IPS DF 4.7 (cell line): ENCODE measurements around the gene TIMM29.

Experiments used
- DNase-seq: peaks from one replicate; pipeline ENCODE4 v3.0.0-alpha.2; 2013; ENCODE audit warnings: low spot score; ENCODE audit errors: extremely low read depth

The TIMM29 gene

GRCh38 chr19:10928563-10929401 lies at the start of gene TIMM29, which contains the start of gene YIPF2:
TIMM29 (plus strand) TSS chr19:10928811; CDS start chr19:10928823, 12 bp downstream.
YIPF2 (minus strand) TSS chr19:10928639; CDS start chr19:10928410, 229 bp downstream.
- DNase-seq = peak; percentile 91

DNA sequence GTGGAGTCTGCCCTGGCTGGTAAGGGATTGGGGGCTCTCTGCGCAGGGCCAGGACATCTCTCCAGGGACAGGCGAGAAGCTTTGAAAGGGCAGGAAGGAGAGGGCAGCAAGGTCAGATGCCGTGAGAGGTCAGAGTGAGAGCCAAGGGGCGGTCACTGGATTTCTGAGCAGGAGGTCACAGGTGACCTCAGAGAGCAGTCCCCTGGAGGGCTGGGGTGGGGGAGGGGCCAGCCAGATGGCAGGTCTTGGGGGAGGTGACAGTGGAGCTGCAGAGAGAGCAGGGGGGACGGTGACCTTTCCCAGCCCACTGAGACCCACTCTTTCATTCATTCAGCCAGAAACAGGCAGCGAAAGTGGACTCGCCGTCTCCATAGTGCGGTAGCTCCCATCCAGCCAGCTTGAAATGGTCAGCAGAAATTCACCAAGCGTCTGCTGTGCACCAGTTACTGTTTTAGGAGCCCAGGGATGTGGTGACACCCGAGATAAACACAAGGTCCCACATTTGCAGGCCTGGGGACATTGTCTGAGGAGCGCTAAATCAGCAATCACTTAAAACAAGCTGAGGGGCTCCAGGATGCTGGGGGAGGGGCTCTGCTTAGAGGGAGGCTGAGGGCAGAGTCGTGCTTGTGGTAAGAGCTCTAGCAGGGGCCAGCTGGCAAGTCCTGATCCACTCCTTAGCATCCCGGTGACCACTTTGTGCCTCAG lies 47.1 kb upstream of the TIMM29 start:
- no peak for DNase-seq

DNA sequence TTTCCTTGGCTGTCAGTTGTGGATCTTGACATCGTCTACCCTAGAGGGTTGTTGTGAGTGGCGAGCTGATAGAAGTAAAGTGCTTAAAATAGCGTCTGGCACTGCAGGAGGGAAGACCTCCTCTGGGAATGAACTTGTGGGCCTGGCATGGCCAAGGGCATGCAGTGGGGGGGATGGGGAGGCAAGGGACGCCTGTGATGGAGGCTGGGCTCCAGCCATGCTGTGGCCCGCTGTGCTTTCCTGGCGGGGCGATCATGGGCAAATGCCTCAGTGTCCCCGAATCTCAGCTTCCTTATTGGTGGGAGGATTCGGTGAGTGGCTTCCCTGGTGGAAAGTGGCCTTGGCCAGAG lies 46.5 kb upstream of the TIMM29 start:
- no peak for DNase-seq

GRCh38 chr19:10884274-10884673 lies 44.3 kb upstream of the TIMM29 start:
- DNase-seq = no peak

GRCh38 chr19:10885201-10886169 lies 43.1 kb upstream of the TIMM29 start:
- no peak for DNase-seq

- DNase-seq = no peak
Measured at GRCh38 chr19:10887616-10888367, 40.8 kb upstream of the TIMM29 start.

DNA sequence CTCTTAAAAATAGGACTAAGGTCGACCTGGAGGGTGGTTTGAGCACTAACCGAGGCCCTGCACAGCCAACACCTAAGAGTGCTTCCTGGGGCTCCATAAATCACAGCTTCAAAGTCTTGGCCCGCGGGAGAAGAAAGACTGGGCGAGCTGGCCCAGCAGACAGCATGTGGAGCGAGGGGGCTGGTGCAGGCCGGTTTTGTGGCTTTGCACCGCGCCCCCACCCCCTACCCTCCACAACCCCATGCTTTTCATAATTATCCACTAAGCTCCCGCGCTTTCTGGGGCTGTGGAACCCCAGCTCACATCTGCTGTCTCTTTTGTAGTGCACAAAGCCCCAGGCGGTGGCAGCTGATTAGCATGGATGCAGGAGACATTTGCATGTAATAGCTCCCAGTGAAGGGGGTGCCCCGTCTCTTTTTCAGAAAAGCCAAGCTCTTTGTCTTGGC lies 40.2 kb upstream of the TIMM29 start:
- DNase-seq = no peak

DNA sequence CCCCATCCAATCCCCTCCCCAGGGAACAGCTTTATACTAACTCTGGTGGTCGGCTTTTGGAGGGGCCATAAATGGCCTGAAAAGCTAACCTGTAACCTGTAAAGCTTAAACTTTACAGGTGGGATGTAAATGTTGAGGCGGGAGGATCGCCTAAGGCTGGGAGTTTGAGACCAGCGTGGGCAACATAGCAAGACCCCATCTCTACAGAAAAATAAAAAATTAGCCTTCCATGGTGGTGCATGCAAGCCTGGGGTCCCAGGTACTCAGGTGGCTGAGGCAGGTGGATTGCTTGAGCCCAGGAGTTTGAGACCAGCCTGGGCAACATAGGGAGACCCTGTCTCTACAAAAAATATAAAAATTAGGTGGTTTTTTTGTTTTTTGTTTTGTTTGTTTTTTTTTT lies 38.7 kb upstream of the TIMM29 start:
- no peak for DNase-seq

- DNase-seq = no peak
Measured at GRCh38 chr19:10891405-10892086, 37.1 kb upstream of the TIMM29 start.

- DNase-seq = no peak
Measured at GRCh38 chr19:10892256-10892655, 36.4 kb upstream of the TIMM29 start.

GRCh38 chr19:10894911-10895213 lies 33.7 kb upstream of the TIMM29 start:
- DNase-seq = no peak

DNA sequence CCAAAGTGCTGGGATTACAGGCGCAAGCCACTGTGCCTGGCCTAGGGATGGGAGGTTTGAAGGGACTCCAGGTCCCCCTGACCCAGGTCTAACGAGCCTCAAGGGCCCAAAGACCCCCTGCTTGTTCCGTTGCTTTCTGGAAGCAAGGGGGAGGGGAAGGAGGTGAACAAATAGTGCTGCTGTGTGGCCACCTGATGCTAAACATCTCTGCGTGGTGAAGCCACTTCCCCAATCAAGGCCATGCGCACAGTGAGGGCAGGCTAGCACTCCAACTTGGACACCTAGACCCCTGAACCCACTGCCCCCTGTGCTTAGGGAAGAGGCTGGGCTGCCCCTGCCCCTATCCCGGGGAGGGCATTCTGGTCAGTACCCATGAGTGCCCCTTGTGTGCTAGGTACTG lies 33.2 kb upstream of the TIMM29 start:
- DNase-seq = no peak

DNA sequence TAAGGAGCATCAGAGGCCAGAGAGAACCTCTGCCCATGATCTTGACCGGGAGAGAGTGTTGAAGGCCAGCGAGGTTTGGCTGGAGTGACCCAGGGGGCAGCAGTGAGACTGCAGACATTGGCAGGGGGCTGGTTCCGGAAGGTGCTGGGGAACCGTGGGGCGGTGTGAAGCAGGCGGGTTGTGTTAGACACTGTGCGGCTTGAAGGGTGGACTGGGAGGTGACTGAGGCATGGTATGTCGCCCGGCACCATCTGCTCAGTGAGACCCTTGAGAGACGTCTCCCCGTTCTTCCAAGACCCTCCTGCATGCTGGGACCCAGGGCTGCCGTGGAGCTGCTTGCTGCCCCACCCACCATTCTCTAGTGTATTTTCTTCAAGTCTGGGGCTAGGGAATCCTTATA lies 32.7 kb upstream of the TIMM29 start:
- DNase-seq = no peak

DNA sequence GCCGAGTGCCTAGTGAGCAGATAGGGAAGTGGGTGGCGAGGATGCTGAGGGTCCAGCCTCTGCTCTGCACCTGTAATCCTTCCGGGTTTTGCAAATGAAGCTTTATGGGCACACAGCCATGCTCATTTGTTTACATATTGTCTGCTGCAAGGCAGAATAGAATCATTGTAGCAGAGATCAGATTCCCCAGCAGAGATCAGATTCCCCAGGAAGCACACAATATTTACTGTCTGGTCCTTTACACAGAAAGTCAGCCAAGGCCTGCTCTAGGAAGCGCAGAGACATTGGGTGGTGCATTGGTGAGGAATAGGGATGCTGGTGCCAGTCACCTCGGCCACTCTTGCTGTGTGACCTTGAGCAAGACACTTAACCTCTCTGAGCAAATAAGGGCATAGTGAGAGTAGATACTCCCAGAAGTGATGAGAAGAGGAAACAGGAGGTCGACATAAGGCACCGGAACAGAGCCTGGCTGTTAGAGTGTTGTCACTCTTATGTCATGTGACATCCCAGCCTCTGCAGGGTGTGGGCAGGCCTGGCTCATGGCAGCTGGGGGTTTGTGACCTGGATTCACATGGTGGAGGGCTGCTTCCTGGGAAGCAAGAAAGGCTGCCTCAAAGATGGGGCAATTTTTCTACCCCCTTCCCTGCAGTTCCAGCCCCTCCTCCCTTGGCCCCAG lies 31.6 kb upstream of the TIMM29 start:
- no peak for DNase-seq

DNA sequence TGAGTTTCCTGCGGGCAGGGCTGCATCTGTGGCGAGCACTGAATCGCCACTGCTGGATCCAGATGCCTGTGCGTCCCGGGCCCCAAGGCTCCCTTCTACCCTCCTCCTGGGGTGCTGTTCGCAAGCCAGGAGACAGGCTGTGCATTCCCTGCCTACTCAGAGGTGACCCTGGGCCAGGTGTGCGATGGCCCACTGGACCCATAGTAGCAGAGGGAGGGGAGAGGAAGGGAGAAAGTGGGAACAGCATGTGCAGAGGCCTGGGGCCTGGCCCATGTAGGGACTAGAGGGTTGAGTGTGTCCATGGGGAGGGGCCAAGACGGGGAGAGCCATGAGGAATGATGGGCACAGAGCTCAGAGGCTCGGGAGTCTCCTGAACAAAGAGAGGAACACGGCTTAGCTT lies 30.0 kb upstream of the TIMM29 start:
- DNase-seq = no peak

- no peak for DNase-seq
Measured at GRCh38 chr19:10899151-10899653, 29.4 kb upstream of the TIMM29 start.

- DNase-seq = no peak
Measured at GRCh38 chr19:10907925-10908324, 20.7 kb upstream of the TIMM29 start.

DNA sequence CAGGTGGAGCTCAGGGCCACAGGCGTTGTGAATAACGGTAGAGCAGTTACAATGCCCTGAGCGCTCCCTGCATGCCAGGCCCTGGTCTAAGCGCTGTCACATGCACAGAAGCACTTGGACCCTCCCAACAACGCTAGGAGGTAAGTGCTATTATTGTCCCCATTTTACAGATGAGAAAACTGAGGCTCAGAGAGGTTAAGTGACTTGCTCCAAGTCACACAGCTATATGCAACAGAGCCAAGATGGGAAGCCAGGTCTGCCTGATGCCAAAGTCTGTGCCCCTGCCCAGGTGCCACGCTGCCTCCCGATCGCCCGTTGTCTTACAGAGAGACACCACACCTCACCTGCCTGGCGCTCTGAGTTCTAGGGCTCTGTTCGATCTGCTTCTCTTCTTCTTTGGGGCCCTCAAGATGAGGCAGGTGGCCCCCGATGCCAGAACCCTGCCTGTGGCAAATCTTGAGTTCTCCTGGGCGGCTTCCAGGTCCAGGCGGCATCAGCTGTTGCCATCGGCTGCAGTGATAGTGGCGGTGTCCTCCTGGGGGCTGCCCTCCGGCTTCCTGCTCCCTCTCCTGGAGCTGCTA lies 20.1 kb upstream of the TIMM29 start:
- DNase-seq = no peak
